Upper lobe of left lung (tissue), 6 donors: Measurements from ENCODE around the gene SPACA5. TPM values are rescaled to one million over a fixed set of nuclear protein-coding genes. Genes with fewer than 3 reads are reported as not detected.
"Not testable (repeated sequence)": the region's sequence is repeated elsewhere in the genome, so short reads cannot be mapped to it uniquely, and the experiment has no call there.

ENCODE experiments used
- ATAC-seq, 2 donors: fragments of 200-7000 bp; cut with Tn5 transposase; one replicate each; pipeline ENCODE4 v1.9.1; 2022; ENCODE audit warnings: mild to moderate bottlenecking in 2 of 2, moderate library complexity in 2 of 2; ENCODE audit not compliant: low FRiP score in 2 of 2
- DNase-seq, 2 donors: peaks; one replicate each; pipeline ENCODE4 v3.0.0-alpha.2; 2019 to 2020
- H3K27ac ChIP-seq, 4 donors: fragments of 200-600 bp; sonication (generic); one replicate each; pipeline ENCODE4 v1.5.1; 2016 to 2019
- H3K27me3 ChIP-seq, 4 donors: fragments of 200-600 bp; sonication (generic); one replicate each; pipeline ENCODE4 v1.5.1; 2017 to 2019
- H3K36me3 ChIP-seq, 4 donors: fragments of 200-600 bp; sonication (generic); one replicate each; pipeline ENCODE4 v1.5.1; 2016 to 2019
- H3K4me1 ChIP-seq, 4 donors: fragments of 200-600 bp; sonication (generic); one replicate each; pipeline ENCODE4 v1.5.1; 2018 to 2019
- H3K4me3 ChIP-seq, 4 donors: fragments of 200-600 bp; sonication (generic); one replicate each; pipeline ENCODE4 v1.5.1; 2017 to 2019; ENCODE audit warnings: mild to moderate bottlenecking in 2 of 4, moderate library complexity in 1 of 4
- H3K9me3 ChIP-seq, 4 donors: fragments of 200-600 bp; sonication (generic); one replicate each; pipeline ENCODE4 v1.5.1; 2018 to 2019
- EP300 ChIP-seq, 4 donors: sonication (generic); formaldehyde crosslinking; IDR thresholded peaks; one replicate each; pipeline ENCODE4 v1.5.1; 2017; ENCODE audit warnings: antibody characterized with exemption in 4 of 4, control low read depth in 2 of 4
- POLR2A ChIP-seq, 4 donors: fragments of 450-650 bp; IDR thresholded peaks; one replicate each; pipeline ENCODE4 v1.5.1; 2016 to 2017; ENCODE audit warnings: antibody characterized with exemption in 4 of 4, mild to moderate bottlenecking in 2 of 4
- POLR2AphosphoS5 ChIP-seq, 2 donors: sonication (generic); formaldehyde crosslinking; IDR thresholded peaks; one replicate each; pipeline ENCODE4 v1.5.1; 2017; ENCODE audit warnings: antibody characterized with exemption in 2 of 2
- WGBS, 2 donors: methylation state at CpG; one replicate each; pipeline ENCODE4 v1.1.5; 2017 to 2018; 5-methylcytosine and 5-hydroxymethylcytosine counted together
- total RNA-seq, 6 donors: library from RNA; depleted of rRNA in 4 of 6; stranded (reverse); fragments of >200 nt in 4 of 6; gene quantifications; one replicate each; pipeline versions ENCODE4 v1.1.0 to v1.2.1, GENCODE V29; 2016 to 2021
- TF ChIP-seq, protein P1 (sequence below), 6 experiments: fragments of 450-650 bp in 4 of 6; fragments of 200-600 bp in 2 of 6; sonication (generic) in 2 of 6; IDR thresholded peaks; one replicate each; pipeline ENCODE4 v1.5.1; 2016 to 2019; ENCODE audit warnings: antibody characterized with exemption in 6 of 6
- donor health status: DM: no; HTN: no; CAD: no; lungs with moderate emphysema.
- donor health status: DM: no; HTN: yes; CAD: no; lungs with severe emphysema.

Gene SPACA5
- total RNA-seq, 6 donors from 2014 or later, result not detected

DNA sequence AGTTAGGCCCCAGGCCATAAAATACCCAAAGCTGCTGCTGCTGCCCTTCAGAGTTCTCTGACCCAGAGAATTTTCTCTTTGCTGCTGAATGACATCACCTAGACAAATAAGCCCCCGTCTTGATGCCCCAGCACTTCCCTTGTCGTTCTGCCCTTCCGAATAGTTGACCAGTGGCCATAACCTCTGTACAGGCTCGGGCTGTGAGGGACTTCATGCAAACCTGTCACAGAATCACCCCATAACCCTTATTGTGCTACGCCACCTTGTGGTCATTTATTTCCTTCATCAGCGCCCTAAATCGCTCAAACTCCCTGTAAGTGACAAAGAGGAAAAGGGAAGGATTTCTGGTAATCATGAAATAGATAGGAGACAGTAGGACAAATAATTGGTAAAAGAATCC lies 18.8 kb downstream of the SPACA5 start:
- ATAC-seq (peak; percentile 73 to 78), DNase-seq (peak in 1 of 2 donors; percentile 41)
- Histone ChIP-seq H3K36me3 (no peaks in the 10 kb centered on the region), H3K27ac (no peak overlapping the region), H3K27me3 (no peaks in the 10 kb centered on the region), H3K9me3 (peaks cover 0 to 4% (median 0%) of the 10 kb centered on the region in 4 donors), H3K4me3 (no peak overlapping the region), H3K4me1 (peaks cover 0 to 11% (median 0%) of the 10 kb centered on the region in 4 donors)
- 4 to 14% methylated on average over 5 to 7 of the region's 7 CpGs for WGBS, 2 donors
- TF ChIP-seq, protein P1, sequence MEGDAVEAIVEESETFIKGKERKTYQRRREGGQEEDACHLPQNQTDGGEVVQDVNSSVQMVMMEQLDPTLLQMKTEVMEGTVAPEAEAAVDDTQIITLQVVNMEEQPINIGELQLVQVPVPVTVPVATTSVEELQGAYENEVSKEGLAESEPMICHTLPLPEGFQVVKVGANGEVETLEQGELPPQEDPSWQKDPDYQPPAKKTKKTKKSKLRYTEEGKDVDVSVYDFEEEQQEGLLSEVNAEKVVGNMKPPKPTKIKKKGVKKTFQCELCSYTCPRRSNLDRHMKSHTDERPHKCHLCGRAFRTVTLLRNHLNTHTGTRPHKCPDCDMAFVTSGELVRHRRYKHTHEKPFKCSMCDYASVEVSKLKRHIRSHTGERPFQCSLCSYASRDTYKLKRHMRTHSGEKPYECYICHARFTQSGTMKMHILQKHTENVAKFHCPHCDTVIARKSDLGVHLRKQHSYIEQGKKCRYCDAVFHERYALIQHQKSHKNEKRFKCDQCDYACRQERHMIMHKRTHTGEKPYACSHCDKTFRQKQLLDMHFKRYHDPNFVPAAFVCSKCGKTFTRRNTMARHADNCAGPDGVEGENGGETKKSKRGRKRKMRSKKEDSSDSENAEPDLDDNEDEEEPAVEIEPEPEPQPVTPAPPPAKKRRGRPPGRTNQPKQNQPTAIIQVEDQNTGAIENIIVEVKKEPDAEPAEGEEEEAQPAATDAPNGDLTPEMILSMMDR (IDR thresholded peaks at IDR 0.05), result peak; percentile 48 to 63 (median 58)
- TF ChIP-seq EP300 (IDR thresholded peaks at IDR 0.05), result no peak

GRCh38 chrX:48027545-48027944 lies 20.8 kb downstream of the SPACA5 start:
- not testable (repeated sequence) for H3K27ac ChIP-seq, ATAC-seq
- WGBS, 2 donors, result 77% methylated on average over 3 of the region's 4 CpGs; no CpG with 5 or more reads in 1 of the 2 donors

GRCh38 chrX:48028091-48028490 lies 21.3 kb downstream of the SPACA5 start:
- H3K4me3 ChIP-seq, result no peak overlapping the region
- no peak for ATAC-seq
- no peaks in the 10 kb centered on the region for H3K36me3 ChIP-seq
- H3K9me3 ChIP-seq, result no peaks in the 10 kb centered on the region
- DNase-seq, result no peak
- H3K4me1 ChIP-seq, result peaks cover 0 to 11% (median 0%) of the 10 kb centered on the region in 4 donors
- TF ChIP-seq EP300 (IDR thresholded peaks at IDR 0.05), result no peak
- TF ChIP-seq, protein P1 (IDR thresholded peaks at IDR 0.05), result no peak
- no peak for TF ChIP-seq POLR2AphosphoS5 (IDR thresholded peaks at IDR 0.05)
- TF ChIP-seq POLR2A (IDR thresholded peaks at IDR 0.05), result no peak
- H3K27ac ChIP-seq, result no peak overlapping the region
- 93 to 94% methylated on average over 3 to 8 of the region's 8 CpGs for WGBS, 2 donors
- no peaks in the 10 kb centered on the region for H3K27me3 ChIP-seq

More at GRCh38 chrX:48027545-48027944, 20.8 kb downstream of the SPACA5 start:
- H3K4me1 ChIP-seq, result peaks cover 0 to 11% (median 0%) of the 10 kb centered on the region in 4 donors
- H3K9me3 ChIP-seq, H3K27me3 ChIP-seq, DNase-seq, H3K4me3 ChIP-seq, H3K36me3 ChIP-seq: not testable (repeated sequence)

GRCh38 chrX:48030237-48030636 lies 23.4 kb downstream of the SPACA5 start:
- ATAC-seq, result no peak
- TF ChIP-seq POLR2A (IDR thresholded peaks at IDR 0.05) (no peak), EP300 (IDR thresholded peaks at IDR 0.05) (no peak), POLR2AphosphoS5 (IDR thresholded peaks at IDR 0.05) (no peak)
- TF ChIP-seq, protein P1 (IDR thresholded peaks at IDR 0.05), result no peak
- Histone ChIP-seq H3K27me3 (no peaks in the 10 kb centered on the region), H3K9me3 (no peaks in the 10 kb centered on the region), H3K36me3 (no peaks in the 10 kb centered on the region), H3K4me3 (no peak overlapping the region), H3K27ac (no peak overlapping the region), H3K4me1 (peaks cover 0 to 11% (median 0%) of the 10 kb centered on the region in 4 donors)
- WGBS, 2 donors, result 78% methylated on average over 4 of the region's 10 CpGs; no CpG with 5 or more reads in 1 of the 2 donors
- no peak for DNase-seq

DNA sequence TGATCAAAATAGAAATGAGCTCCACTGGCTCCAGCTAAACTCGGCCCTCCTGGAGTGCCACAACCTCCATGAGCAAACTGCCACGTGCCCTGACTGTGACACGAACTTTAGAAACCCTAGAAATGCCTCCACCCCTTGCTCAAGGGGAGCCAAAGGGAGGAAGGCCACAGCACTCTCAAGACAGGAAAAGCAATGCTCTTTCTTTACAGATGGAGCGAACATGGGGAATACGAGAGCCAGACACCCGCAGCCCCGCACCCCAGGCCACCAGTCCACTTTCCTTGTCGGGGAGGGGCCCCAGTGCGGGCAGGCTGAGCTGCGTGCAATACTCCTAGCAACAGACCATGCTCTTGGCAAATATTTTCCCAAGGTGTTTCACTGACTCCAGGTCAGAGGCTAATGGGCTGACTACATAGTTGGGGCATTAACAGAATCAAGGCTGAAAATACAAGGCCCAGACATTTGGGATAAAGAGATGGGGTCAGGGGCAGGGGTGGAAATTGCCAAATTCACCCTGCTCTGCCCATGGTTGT lies 23.9 kb downstream of the SPACA5 start:
- H3K36me3 ChIP-seq, H3K9me3 ChIP-seq, ATAC-seq, H3K27me3 ChIP-seq, H3K4me3 ChIP-seq, DNase-seq, H3K4me1 ChIP-seq, H3K27ac ChIP-seq: not testable (repeated sequence)
- WGBS, 2 donors, result 57 to 90% methylated on average over 6 to 10 of the region's 10 CpGs

- ATAC-seq (no peak), DNase-seq (no peak)
- H3K4me3 ChIP-seq, result no peak overlapping the region
- TF ChIP-seq POLR2A (IDR thresholded peaks at IDR 0.05) (no peak), POLR2AphosphoS5 (IDR thresholded peaks at IDR 0.05) (no peak)
- TF ChIP-seq, protein P1 (IDR thresholded peaks at IDR 0.05), result no peak
- no peaks in the 10 kb centered on the region for H3K27me3 ChIP-seq
- H3K27ac ChIP-seq, result no peak overlapping the region
- WGBS, 2 donors, result 58 to 73% methylated on average over 2 to 4 of the region's 4 CpGs
- H3K36me3 ChIP-seq, result no peaks in the 10 kb centered on the region
- H3K9me3 ChIP-seq, result no peaks in the 10 kb centered on the region
- H3K4me1 ChIP-seq, result no peaks in the 10 kb centered on the region
Observed at GRCh38 chrX:48035891-48036290, 29.1 kb downstream of the SPACA5 start.
